GM10266 (cell line): Measurements from ENCODE around the gene RNF31.
"Not testable (repeated sequence)": the region's sequence is repeated elsewhere in the genome, so short reads cannot be mapped to it uniquely, and the experiment has no call there.

Experiments used
- DNase-seq: peaks from one replicate; pipeline ENCODE4 v3.0.0; 2012; ENCODE audit errors: extremely low spot score
- CTCF ChIP-seq: IDR thresholded peaks from 2 replicates; pipeline ENCODE4 v1.5.1; 2012; ENCODE audit warnings: mild to moderate bottlenecking, low read depth; ENCODE audit not compliant: control insufficient read depth, insufficient read depth; ENCODE audit errors: missing control alignments

The RNF31 gene

DNA sequence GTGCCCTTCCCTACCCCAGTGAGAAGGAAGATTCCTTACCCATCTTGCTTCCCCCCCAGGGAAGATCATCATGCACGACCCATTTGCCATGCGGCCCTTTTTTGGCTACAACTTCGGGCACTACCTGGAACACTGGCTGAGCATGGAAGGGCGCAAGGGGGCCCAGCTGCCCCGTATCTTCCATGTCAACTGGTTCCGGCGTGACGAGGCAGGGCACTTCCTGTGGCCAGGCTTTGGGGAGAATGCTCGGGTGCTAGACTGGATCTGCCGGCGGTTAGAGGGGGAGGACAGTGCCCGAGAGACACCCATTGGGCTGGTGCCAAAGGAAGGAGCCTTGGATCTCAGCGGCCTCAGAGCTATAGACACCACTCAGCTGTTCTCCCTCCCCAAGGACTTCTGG lies 43.8 kb upstream of the RNF31 start:
- DNase-seq, result no peak
- no peak for TF ChIP-seq CTCF

DNA sequence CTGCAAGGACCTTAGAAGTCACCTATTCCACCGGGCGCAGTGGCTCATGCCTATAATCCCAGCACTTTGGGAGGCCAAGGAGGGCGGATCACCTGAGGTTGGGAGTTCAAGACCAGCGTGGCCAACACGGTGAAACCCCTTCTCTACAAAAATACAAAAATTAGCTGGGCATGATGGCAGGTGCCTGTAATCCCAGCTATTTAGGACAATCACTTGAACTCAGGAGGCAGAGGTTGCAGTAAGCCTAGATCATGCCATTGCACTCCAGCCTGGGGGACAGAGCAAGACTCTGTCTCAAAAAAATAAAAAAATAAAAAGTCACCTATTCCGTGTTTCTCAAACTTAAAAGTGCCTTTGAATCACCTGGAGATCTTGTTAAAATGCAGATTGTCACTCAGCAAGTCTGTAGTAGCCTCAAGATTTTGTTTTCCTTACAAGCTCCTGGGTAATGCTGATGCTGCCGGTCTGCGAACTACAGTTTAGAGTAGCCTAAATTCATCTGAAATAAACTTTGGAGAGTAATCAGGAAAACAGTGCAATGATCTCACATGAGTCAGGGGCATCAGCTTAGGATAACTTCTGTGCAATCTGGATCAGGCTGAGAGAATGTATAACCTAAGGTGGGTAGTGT lies 41.6 kb upstream of the RNF31 start:
- DNase-seq, result not testable (repeated sequence)

DNA sequence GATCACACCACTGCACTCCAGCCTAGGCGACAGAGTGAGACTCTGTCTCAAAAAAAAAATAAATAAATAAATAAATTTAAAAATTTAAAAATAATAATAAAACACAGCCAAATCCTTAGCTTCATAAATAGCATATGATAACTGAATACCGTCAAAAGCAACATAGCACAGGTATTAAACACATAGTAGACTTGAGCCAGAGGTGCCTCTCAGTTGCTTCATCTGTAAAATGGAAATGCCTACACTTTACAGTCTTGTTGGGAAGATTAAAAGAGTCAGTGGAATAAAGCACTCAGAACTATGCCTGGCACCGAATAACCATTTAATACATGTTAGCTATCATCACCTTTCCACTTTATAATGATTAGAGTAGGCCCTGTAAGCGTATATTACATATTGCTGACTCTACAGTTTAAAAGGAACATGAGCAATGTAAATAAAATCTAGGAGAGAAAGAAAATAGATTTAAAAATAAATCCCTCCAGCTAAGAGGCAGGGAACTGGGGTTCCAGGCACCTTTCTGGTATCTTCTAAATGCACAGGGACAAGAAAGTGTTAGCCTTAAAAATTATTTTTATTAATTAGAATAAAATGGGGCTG lies 40.5 kb upstream of the RNF31 start:
- no peak for DNase-seq
- no peak for TF ChIP-seq CTCF

- no peak for DNase-seq
- no peak for TF ChIP-seq CTCF
These were observed 38.9 kb upstream of the RNF31 start for GRCh38 chr14:24108336-24108874.

GRCh38 chr14:24110060-24110459 lies 37.2 kb upstream of the RNF31 start:
- no peak for TF ChIP-seq CTCF
- no peak for DNase-seq

GRCh38 chr14:24110523-24110922 lies 36.8 kb upstream of the RNF31 start:
- DNase-seq, result no peak
- no peak for TF ChIP-seq CTCF

GRCh38 chr14:24113379-24113800 lies 33.9 kb upstream of the RNF31 start:
- DNase-seq, result no peak
- no peak for TF ChIP-seq CTCF
